Embryonic facial prominence (tissue), 1 donor: ENCODE measurements around the gene SLC2A4.

Experiments
- DNase-seq: peaks from one replicate; pipeline ENCODE4 v3.0.0-alpha.2; 2016; ENCODE audit errors: extremely low spot score

SLC2A4 gene

DNA sequence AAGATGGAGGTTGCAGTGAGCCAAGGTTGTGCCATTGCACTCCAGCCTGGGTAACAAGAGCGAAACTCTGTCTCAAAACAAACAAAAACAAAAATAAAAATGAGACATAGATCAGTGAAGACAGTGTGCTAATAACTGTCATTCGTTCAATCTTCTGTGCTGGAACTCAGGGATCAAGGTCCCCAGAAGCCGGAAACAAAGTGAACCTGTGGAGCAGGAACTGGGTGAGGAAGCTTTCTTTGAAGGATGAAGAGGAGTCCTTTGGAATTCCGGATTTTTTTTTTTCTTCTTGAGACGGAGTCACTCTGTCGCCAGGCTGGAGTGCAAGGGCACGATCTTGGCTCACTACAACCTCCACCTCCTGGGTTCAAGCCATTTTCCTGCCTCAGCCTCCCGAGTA, 2.1 kb upstream of the SLC2A4 start:
- no peak for DNase-seq

DNA sequence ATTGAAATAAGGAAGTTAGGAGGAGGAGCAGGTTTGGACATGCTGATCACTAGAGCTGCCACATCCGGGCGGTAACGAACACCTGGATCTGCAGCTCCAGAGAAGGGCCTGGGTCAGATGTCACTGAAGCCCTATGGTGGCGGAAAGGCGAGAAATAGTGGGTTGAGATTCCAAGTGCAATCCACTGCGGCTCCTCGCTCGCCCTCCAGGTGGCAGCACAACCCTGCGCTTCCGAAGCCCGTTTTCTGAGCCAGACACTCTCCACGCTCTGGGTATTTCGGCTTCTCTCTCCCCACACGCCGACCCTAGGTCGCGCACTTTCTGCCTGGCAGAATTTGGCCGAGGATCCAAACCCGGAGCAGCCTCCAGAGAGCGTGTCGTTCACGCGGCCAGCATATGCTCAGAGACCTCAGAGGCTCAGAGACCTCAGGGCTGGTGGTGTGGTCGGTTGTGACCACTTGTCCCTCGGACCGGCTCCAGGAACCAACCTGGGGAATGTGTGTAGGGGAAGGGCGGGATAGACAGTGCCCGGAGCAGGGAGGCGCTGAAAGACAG, 922 bp upstream of the SLC2A4 start:
- DNase-seq = peak; percentile 58

DNA sequence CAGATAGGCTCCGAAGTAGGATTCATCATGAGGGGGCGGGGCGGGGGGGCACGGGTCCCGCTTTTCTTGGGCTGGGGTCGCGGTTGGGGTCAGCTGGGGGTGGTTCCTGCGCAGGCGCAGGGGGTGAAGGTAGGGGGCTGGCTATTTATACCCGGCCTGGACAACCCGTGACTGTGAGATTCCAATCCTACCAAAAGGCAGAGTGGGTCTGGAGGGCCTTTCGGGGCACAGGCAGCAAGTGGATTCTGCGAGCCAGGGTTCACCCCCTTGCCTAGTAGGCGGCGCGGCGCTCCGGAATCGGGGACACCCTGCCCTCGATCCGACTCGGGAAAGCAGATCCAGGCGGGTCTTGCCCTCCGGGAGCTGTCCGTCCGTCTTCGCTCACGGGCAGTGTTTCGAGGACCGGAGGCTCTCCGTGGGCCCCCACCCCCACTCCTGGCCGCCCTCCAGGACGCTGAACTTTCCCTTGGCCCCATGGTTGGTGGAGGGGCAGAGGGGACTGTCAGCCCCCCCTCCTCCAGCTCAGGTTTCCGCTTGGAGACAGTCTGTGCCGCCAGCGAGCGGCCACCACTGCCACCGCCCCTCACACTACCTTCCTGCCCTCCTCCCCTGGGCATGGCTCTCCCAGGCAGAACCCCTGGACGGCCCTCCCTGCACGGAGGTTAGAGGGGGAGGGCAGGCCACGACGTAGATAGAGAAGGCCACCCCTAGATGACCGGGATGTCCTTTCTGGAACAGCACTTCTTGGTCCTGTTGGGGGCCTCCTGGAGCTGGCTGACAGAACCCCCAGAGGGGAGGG, 634 bp downstream of the SLC2A4 start:
- DNase-seq = no peak

DNA sequence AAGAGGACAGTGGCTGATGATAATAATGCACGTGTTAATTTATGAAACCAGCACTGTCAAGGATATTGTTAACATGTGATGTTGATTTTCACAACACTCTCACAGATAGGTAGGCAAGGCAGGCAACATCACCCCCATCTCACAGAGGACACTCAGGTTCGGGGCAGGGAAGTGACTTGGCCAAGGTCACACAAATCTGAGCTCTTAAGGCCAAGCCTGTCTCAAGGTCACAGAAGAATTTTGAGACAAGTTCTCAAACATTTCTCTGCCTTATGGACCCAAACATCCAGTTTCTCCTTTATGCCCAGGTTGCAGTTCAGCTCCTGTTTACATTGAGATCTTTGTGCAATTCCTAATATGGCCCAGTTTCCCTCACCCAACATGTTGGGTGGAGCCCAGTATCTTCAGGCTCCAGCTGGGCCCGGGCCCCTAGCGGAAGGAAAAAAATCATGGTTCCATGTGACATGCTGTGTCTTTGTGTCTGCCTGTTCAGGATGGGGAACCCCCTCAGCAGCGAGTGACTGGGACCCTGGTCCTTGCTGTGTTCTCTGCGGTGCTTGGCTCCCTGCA, 1.3 kb downstream of the SLC2A4 start:
- DNase-seq = no peak

DNA sequence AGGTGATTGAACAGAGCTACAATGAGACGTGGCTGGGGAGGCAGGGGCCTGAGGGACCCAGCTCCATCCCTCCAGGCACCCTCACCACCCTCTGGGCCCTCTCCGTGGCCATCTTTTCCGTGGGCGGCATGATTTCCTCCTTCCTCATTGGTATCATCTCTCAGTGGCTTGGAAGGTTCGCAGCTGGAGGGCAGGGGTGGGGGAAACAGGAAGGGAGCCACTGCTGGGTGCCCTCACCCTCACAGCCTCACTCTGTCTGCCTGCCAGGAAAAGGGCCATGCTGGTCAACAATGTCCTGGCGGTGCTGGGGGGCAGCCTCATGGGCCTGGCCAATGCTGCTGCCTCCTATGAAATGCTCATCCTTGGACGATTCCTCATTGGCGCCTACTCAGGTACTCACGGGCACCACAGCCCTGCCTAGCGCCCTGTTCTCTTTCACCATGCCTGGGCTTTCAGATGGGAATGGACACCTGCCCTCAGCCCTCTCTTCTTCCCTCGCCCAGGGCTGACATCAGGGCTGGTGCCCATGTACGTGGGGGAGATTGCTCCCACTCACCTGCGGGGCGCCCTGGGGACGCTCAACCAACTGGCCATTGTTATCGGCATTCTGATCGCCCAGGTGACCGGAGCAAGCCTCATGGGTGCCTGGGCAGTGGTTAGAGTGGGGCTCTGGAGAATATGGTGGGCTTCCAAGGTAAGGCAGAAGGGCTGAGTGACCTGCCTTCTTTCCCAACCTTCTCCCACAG, 2.1 kb downstream of the SLC2A4 start:
- no peak for DNase-seq

DNA sequence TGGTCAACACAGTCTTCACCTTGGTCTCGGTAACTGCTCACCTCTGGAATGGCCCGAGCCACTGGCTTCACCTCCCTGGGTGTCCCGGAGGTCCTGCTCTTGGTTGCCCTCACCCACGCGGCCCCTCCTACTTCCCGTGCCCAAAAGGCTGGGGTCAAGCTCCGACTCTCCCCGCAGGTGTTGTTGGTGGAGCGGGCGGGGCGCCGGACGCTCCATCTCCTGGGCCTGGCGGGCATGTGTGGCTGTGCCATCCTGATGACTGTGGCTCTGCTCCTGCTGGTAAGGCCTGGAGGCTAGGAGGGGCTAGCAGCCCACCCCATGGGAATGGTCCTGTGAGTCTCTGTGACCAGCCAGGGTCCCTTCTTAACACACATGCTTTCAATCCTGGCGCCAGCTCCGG, 3.4 kb downstream of the SLC2A4 start:
- DNase-seq = no peak

DNA sequence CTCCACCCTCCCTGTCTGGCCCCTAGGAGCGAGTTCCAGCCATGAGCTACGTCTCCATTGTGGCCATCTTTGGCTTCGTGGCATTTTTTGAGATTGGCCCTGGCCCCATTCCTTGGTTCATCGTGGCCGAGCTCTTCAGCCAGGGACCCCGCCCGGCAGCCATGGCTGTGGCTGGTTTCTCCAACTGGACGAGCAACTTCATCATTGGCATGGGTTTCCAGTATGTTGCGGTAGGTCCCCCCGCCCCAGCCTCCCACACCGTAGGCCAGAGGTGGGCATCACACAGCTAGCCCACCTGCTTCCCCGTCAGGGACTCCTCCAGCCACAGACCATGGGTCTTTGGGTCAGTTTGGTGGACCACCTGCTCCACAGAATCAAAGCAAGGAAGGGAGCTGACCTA, 4.2 kb downstream of the SLC2A4 start:
- no peak for DNase-seq

DNA sequence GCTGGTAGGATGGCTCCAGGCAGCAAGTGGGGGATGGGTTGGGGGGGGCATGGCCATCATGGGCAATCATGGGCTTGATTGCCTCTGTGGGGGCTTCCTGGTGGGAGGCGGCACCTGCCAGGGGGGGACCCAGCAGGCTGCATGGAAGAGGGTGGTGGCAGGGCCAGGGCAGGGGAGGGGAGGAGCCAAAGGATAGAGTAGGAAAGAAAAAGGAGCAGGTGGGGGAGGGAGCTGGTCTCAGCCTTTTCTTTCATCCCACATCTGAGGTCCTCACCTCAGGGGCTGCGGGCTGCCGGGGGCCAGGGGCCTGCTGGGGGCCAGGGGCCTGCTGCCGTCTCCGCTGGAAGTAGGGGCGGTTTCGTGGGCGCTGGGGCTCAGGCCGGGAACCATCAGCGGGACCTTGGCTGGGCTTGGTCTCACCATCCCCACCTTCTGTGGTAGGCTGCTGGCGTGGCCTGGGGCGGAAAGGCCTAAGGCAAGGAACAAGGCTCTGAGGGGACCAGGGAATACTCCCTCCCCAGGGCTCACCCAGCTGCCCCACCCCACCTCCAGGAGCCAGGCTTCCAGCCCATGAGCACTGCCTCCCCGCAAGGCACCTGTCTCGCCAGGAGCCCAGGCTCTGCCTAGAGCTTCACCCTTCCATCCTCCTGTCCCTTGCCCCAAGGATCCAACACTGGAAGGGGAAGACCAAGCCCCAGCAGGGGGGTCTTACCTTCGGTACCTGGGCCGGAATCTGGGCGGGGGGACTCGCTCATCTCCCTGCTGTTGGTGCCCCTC, 7.9 kb downstream of the SLC2A4 start:
- no peak for DNase-seq

DNA sequence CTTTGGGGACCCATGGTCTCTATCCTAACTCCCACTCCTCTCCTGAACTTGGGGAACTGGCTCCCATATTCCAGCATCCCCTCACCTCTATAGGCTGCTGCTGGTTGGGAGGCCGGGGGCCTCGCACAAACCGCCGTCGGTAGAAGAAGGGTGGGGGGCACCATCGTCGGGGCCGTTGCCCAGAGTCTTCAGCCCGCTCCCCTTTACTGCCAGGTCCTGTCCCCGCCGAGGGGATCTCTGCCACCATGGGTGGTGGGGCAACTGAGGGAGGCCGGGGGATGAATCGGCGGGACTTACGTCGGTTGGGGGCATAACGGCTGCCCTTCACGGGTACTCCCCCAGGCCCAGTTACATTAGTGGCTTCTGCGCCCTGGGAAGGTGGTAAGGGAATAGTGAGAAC, 8.6 kb downstream of the SLC2A4 start:
- no peak for DNase-seq

DNA sequence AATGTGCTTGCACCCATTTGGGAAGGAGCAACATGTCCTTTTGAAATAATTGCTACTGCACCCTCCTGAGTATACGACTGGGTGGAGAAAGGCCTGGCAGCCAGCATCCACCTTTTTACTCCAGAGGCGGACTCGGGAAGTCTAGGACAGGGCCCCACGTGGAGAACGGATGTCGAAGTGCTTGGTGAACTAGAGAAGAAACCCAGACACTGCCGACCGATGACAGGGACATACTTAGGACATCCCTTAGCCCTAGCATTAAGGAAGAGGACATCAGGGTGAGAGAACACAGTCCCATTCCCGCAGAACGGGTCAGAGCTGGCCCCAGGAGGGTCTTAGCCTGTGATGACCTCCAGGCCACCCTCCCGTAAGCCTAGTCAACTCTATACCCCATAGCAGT, 9.2 kb downstream of the SLC2A4 start:
- no peak for DNase-seq

DNA sequence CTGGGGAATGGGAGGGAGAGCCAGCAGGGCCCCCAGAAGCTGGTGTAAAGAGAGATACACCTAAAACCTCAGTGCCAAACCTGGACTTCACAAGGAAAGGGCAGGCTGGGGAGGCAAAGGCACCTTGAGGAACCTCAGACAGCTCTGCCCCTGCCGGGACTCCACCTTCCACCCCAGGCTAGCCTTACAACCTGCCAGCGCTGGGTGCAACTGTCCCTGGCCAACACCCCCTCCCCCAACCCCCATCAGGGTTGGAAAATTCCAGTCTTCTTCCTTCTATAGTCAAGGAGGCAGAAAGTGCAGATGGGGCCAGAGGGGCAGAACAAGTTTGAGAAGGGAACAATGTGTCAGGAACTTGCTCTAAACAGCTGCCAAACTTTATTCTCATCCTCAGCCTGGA, 10.7 kb downstream of the SLC2A4 start:
- DNase-seq = no peak

DNA sequence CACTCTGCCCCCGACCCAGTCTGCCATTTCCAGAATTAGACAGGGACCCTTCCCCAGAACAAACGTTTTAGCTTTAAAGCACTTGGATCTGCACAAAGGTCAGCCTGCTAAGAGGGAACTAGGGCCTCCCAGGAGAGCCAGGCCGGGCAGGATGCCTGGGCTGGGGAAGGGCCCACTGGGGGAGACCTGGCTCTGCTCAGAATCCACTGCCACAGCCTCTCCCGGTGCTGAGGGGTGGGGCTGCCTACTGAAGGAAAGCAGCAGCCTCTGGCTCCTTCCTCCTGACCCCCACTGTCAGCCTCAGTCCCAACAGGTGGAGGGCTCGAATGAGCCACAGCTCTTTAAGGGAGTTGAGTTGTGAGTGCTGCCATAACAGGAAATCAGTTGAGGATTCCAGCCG, 11.2 kb downstream of the SLC2A4 start:
- DNase-seq = no peak

DNA sequence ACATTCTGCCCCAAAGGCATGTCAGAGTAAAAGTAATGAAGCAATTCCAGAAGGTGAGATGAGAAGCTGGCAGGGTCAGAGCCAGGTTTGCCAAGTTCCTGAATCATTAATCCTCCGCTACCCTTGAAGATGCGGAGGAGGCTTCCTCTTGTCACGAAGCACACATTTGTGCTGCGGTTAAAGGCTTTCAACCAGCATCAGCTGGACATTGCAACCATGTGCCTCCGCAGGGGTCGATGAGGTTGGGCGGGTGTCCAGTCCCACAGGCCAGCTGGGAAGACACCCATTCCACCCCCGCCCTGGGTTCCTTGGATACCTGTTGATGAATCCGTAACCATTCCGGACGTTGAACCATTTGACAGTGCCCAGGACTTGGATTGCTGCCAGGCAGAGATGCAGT, 11.6 kb downstream of the SLC2A4 start:
- no peak for DNase-seq

DNA sequence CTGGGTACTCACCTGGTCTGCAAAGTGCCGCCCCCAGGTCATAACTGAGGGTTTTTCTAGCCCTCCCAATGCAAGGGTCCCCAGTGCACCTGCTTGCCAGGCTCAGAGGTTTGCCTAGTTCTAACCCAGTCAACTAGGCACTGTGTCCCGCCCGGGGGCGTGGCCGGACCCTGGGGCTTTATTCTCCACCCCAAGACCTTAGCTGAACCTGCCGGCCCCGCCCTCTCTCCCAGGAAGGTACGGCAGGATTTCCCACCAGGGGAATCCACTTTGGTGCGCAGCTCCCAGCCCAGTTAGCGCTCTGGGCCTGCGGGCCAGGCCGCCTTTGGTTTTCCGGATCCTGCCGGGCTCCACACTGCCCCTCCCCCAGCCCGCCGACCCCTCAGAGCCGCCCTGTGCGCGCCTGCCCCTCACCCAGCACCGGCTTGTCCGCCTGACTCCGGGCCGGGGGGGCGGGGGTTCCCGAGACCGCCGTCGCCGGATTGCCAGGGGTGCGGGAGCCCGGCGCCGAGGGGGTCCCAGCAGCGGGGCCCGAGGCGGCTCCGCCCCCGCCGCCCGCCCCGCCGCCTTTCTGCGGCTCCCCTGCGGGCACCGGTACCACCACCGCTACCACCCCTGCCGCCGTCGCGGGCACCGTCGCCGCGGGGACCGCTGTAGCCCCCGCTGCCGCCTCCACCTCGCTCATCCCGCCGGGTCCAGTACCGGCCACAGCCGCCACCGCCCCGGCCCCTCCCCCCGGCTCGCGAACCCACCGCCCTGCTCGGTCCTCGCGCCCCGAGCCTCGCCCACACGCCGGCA, 12.5 kb downstream of the SLC2A4 start:
- DNase-seq = no peak

DNA sequence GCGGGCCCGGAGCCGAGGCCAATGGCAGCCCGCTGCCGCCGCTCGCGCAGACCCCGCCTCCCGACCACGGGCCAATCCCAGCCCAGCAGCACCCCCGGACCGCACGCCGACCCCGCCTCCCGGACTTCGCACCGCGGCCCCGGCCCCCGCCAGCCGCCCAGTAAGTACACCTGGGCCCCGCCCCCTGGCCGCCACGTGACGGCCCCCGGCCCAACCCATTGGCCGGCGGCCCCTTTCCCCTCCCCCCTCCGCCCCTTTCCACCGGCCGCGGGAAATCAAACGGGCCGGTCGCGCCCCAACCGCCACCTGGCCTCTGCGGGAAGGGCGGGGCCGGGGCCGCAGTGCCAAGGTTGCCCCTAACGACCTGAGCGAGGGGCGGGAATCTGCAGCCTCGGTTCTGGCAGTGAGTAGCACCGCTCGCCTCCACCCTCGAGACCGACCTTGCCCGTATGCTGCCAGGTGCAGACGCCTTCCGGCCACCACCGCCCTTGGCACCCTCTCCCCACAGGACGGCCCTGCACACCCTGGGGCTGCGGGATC, 13.2 kb downstream of the SLC2A4 start, which contains the start of gene YBX2:
TSS of gene YBX2 (minus strand) at position 26 of the 540 bp plus-strand sequence. CDS start 139 bp downstream, outside the sequence.
- no peak for DNase-seq

DNA sequence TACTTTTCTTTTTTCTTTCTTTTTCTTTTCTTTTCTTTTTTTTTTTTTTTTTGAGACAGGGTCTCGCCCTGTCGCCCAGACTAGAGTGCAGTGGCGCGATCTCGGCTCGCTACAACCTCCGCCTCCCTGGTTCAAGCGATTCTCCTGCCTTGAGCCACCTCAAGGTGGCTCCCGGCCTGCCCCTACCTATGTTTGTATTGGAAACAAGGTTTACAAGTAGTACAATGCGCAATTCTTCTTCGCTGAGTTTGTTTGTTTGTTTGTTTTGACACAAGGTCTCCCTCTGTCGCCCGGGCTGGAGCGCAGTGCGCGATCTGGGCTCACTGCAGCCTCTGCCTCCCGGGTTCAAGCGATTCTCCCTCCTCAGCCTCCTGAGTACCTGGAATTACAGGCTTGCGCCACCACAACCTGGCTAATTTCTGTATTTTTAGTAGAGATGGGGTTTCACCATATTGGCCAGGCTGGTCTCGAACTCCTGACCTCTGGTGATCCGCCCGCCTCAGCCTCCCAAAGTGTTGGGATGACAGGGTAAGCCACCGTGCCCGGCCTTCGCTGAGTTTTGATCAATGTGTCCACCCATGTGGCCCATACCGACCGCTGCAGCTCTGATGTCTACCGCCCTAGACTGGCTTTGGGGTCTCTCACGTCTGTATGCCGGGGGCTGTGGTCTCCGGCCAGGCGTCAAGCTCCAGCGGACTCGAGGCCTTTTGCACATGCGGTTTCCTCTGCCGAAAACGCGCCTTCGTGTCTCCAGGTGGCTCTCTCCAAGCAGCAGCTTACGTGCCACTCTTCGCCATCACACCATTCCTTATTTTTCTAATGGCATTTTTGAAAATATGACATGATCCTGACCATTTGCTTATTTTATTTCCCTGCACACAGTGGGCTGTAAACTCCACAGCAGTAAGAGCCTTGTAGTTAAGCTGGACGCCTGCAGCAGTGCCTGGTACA, 14.0 kb downstream of the SLC2A4 start:
- DNase-seq = no peak

DNA sequence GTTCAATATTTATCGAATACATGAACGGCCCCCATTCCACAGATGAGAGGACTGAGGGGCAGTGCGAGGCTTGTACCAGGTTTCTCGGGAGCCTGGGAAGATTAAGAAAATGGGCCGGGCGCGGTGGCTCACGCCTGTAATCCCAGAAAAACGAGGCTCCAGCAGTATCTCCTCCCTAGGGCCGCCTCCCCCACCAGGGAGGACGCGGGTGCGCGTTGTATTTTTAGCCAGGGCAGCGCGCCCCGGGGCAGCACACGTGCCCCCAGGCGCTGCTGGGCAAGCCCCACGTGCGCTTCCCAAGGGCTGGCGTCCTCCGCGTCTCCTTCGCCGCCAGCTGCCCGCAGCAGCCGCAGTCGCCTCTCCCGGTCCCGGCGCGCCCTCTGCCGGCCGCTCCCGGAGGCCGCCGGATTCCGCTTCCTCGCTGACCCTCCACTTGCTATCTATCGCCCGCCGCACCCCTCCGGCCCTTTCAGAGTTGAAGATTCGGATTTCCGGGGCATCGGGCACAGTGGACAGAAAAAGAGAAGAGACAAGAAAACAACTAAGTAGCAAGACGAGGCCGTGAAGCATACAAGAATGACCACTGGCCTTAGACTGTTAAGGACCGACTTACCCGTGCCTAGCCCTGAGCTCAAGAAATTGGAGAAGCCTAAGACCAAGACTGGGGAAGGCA, 14.8 kb downstream of the SLC2A4 start:
- peak; percentile 48 for DNase-seq

DNA sequence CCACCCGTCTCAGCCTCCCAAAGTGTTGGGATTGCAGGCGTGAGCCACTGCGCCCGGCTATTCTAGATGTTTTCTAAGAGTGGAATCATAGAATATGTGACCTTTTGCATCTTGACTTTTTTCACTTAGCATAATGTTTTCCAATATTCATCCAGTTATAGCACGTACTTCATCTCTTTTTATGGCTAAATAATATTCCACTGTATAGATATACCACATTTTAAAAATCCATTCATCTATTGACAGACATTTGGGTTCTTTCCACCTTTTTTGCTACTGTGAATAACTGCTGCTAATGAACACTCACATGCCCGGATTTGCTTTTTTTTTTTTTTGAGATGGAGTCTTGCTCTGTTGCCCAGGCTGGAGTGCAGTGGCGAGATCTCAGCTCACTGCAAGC, 22.7 kb downstream of the SLC2A4 start:
- no peak for DNase-seq
